ENCODE data around the gene GPALPP1. TPM values are rescaled to one million over a fixed set of nuclear protein-coding genes. Genes with fewer than 3 reads are reported as not detected.

Gene GPALPP1
- total RNA-seq, 2 donors from 2014 or later = 16.2 to 25.2 TPM

- H3K27me3 ChIP-seq = no peaks in the 10 kb centered on the region
- peaks cover 7% of the 10 kb centered on the region for H3K4me1 ChIP-seq
- no peak overlapping the region for H3K27ac ChIP-seq
- H3K4me3 ChIP-seq = no peak overlapping the region
- ATAC-seq (no peak), DNase-seq (no peak)
- WGBS, 2 donors = 49 to 57% methylated on average over 6 of the region's 6 CpGs
- no peaks in the 10 kb centered on the region for H3K9me3 ChIP-seq
- no peaks in the 10 kb centered on the region for H3K36me3 ChIP-seq (replicated peaks in 1 of 2; ENCODE audit: insufficient read depth in 1 of 2, low read depth in 2 of 2)
- TF ChIP-seq POLR2A (IDR thresholded peaks at IDR 0.05) (no peak), CTCF (IDR thresholded peaks at IDR 0.05) (no peak)
- intact Hi-C loops (cut with DNase I) = loop anchor here (10.0 kb wide), 1 partner anchor 226 kb away; no protein-coding TSS in a partner anchor
Measured at GRCh38 chr13:45048890-45049407, 59.6 kb downstream of the GPALPP1 start.

GRCh38 chr13:45049478-45049877 lies 60.1 kb downstream of the GPALPP1 start:
- Histone ChIP-seq H3K27ac (no peak overlapping the region), H3K36me3 (replicated peaks in 1 of 2; ENCODE audit: insufficient read depth in 1 of 2, low read depth in 2 of 2) (no peaks in the 10 kb centered on the region)
- no peak for ATAC-seq

GRCh38 chr13:45051315-45051714 lies 62.0 kb downstream of the GPALPP1 start:
- Histone ChIP-seq H3K27ac (no peak overlapping the region), H3K4me1 (peaks cover 7% of the 10 kb centered on the region), H3K36me3 (replicated peaks in 1 of 2; ENCODE audit: insufficient read depth in 1 of 2, low read depth in 2 of 2) (no peaks in the 10 kb centered on the region), H3K9me3 (no peaks in the 10 kb centered on the region), H3K27me3 (no peaks in the 10 kb centered on the region), H3K4me3 (no peak overlapping the region)
- intact Hi-C loops (cut with DNase I) = loop anchor here (10.0 kb wide), 1 partner anchor 253 kb away; no protein-coding TSS in a partner anchor
- DNase-seq (no peak), ATAC-seq (no peak)
- WGBS, 2 donors = 46 to 67% methylated on average over 5 of the region's 5 CpGs
- no peak for TF ChIP-seq POLR2A (IDR thresholded peaks at IDR 0.05)
- no peak for TF ChIP-seq CTCF (IDR thresholded peaks at IDR 0.05)

More at GRCh38 chr13:45049478-45049877, 60.1 kb downstream of the GPALPP1 start:
- DNase-seq = no peak
- Histone ChIP-seq H3K27me3 (no peaks in the 10 kb centered on the region), H3K4me1 (peaks cover 7% of the 10 kb centered on the region), H3K4me3 (no peak overlapping the region), H3K9me3 (no peaks in the 10 kb centered on the region)
- 54 to 67% methylated on average over 3 of the region's 3 CpGs for WGBS, 2 donors
- no peak for TF ChIP-seq CTCF (IDR thresholded peaks at IDR 0.05)
- TF ChIP-seq POLR2A (IDR thresholded peaks at IDR 0.05) = no peak
- intact Hi-C loops (cut with DNase I) = loop anchor here (10.0 kb wide), 1 partner anchor 225 kb away; no protein-coding TSS in a partner anchor

GRCh38 chr13:45055198-45055901 lies 66.0 kb downstream of the GPALPP1 start:
- Histone ChIP-seq H3K36me3 (replicated peaks in 1 of 2; ENCODE audit: insufficient read depth in 1 of 2, low read depth in 2 of 2) (no peaks in the 10 kb centered on the region), H3K9me3 (no peaks in the 10 kb centered on the region), H3K4me1 (no peaks in the 10 kb centered on the region), H3K27me3 (no peaks in the 10 kb centered on the region), H3K4me3 (no peak overlapping the region), H3K27ac (no peak overlapping the region)
- peak in 1 of 4 donors; percentile 4 for DNase-seq
- TF ChIP-seq CTCF (IDR thresholded peaks at IDR 0.05) = no peak
- TF ChIP-seq POLR2A (IDR thresholded peaks at IDR 0.05) = no peak
- WGBS, 2 donors = 37 to 48% methylated on average over 8 of the region's 8 CpGs
- ATAC-seq = no peak
- intact Hi-C loops (cut with DNase I) = loop anchor here (10.0 kb wide), 1 partner anchor 249 kb away; no protein-coding TSS in a partner anchor
